T-helper 2 cell treated with Interferon-gamma antibody and Interleukin-4, amounts not matched to agents 100 ng/mL and 5 ng/mL, for 36 hours (primary cell): ENCODE results near the gene RPP40. TPM values are rescaled to one million over a fixed set of nuclear protein-coding genes. Genes with fewer than 3 reads are reported as not detected.
"Not testable (repeated sequence)": the region's sequence is repeated elsewhere in the genome, so short reads cannot be mapped to it uniquely, and the experiment has no call there.

Source experiments
- intact Hi-C: fragments of 100-400 bp; cut with micrococcal nuclease; formaldehyde crosslinking; loops from one replicate; pipeline ENCODE4 v1.15.1; 2023
- total RNA-seq: library from RNA; stranded (reverse); gene quantifications from 2 replicates; pipeline ENCODE4 v1.2.3, GENCODE V29; 2022

The RPP40 gene, protein sequence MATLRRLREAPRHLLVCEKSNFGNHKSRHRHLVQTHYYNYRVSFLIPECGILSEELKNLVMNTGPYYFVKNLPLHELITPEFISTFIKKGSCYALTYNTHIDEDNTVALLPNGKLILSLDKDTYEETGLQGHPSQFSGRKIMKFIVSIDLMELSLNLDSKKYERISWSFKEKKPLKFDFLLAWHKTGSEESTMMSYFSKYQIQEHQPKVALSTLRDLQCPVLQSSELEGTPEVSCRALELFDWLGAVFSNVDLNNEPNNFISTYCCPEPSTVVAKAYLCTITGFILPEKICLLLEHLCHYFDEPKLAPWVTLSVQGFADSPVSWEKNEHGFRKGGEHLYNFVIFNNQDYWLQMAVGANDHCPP
- total RNA-seq = 6.9 and 9.2 TPM in 2 replicates

DNA sequence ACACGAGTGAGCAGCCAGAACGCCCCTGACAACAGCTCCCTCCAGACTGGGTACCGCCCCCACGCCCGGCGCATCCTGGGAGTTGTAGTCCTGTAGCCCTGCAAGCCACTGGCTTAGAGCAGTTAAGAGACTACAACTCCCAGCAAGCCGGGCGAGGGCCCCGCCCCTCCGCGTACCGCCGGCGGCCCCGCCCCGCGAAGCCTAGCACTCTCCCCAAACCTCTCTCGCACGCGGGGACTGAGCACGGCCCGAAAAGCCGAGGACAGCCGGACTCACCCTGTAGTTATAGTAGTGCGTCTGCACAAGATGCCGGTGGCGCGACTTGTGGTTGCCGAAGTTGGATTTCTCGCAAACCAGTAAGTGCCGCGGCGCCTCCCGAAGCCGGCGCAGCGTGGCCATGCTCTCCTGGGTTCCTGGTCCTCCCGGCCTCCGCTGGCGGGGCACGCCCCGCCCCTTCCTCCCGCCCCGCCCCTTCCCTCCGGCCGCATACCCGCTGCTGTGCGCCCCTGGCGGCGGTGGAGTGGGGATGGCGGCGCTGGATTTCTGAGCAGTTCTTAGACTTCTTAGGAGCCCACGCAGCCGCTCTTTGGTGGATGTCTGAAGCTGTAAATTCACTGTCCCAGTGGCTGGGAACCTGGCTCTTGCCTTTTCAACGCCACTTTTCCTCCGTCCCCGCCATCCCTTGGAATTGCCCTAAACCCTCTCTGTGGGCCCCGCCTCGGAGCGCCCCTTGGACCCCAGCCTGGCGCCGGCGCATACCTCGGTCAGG lies at the start of gene RPP40:
Gene RPP40 (minus strand): TSS at position 434 of the 769 bp plus-strand sequence. CDS start 35 bp downstream, at position 399.
- intact Hi-C loops = loop anchor here (1.0 to 10.0 kb wide), 7 partner anchors 27 to 1089 kb away; partner anchors contain the start of genes CDYL, ECI2 and LYRM4

DNA sequence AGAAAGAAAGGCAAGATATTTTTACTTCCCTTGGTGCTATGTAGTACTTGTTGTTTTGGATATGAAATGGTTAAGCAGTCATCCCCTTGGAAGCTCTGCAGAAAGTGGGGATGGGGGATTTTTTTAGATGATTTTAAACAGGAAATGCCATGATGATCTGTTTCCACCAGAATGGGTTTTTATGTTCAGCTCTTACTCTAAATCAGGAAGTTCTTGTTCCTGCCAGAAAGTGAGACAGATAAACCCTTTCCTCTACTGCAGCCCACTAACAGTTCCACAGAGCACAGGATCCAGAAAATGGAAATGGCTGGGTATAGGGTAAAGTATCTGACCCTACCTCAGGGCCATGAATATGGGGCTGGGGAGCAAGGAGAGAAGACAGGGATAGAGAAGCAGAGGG lies 49.2 kb upstream of the RPP40 start:
- intact Hi-C loops = no loop called here

DNA sequence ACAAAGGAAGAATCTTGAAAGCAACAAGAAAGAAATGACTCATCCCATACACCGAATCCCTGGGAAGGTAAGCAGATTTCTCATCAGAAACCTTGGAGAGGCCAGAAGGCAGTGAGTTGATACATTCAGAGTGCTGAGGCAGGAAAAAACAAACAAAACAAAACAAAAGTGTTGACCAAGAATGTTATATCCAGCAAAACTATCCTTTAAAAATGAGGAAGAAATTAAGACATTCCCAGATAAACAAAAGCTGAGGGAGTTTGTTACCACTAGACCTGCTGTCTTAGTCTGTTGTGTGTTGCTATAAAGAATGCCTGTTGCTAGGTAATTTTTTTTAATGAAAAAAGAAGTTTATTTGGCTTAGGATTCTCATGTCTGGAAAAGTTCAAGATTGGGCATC lies 47.6 kb upstream of the RPP40 start:
- intact Hi-C loops = no loop called here

DNA sequence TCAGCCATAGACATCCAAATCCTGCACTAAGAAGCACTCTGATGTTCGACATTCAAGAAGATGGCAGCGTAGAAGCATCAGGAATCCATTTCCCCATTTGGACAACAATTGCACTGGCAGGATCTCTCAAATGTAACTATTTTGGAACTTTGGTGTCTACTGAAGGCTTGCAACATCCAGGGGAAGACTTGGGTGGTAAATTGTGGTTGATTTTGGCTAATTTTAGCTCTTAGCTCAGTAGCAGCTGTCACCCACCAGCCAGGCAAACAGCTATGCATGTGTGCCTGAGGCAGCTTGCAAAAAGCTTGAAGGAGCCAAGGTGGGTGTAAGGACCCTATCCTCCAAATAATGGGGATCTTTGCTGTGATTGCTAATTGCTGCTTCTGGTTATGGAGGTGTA lies 46.2 kb upstream of the RPP40 start:
- intact Hi-C loops = no loop called here

DNA sequence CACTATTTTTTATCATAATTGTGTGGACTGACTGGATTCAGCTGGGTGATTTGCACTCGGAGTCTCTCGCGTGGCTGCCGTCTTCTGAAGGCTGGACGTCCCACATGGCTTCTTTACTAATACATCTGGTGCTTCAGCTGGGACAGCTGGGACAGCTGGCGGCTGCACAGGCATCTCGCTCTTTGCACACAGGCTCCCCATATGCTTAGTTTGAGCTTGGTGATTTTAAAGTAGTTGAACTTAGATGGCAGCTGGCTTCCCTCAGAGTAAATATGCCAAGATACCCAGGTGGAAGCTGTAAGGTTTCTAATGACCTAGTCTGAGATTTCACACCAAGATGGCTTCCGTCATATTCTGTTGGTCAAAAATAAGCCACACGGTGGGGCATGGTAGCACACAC lies 42.6 kb upstream of the RPP40 start:
- intact Hi-C loops = no loop called here

DNA sequence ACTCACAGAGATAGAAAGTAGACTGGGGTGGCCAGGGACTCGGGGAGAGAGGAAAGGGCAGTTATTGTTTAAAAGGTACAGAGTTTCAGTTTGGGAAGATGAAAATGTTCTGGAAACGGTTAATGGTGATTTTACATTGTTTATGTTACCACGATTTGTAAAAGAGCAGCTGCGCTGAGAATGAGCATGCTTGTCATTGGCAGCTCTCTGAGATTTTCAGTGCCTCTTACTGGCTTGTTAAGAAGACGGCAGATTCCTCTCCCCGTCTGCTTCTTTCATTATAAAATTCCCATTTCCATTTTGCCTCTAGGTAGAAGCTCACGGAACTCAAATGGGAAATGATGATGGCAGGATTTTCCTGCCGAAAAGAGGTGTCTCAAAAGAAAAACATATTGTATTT lies 41.6 kb upstream of the RPP40 start:
- intact Hi-C loops = no loop called here

DNA sequence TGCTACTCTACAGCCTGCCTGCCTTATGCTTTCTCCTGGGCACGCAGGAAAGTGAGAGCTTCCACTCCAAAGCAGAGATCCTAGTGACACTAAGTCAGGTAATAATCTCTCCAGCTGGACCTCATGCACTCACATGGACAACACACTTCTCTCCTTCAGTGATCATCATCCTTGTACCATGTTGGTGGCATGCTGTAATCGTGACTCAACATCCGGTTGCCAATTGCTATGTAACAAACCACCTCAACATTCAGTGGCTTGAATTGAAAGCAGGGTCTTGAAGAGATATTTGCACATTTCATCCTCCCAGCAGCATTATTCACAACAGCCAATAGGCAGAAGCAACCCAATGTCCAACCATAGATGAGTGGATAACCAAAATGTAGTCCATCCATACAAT lies 41.0 kb upstream of the RPP40 start:
- intact Hi-C loops = no loop called here

DNA sequence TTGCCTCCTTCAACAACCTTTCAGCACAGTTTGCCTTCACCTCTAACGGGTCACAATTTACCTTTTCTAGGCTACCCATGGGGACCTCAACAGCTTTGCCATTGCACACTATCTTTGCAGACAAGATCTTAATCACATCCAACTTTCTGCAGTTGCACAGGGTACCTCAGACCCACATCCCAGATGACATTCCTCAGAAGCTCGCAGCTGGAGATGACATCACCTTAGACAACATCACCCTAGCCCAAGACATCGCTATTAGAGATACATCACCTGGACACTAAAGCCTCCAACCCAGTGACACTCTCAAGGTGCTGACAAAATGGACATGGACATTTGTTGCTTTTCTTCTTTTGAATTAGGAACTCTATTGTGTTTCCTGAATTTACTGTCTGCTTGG lies 38.6 kb upstream of the RPP40 start:
- intact Hi-C loops = no loop called here

DNA sequence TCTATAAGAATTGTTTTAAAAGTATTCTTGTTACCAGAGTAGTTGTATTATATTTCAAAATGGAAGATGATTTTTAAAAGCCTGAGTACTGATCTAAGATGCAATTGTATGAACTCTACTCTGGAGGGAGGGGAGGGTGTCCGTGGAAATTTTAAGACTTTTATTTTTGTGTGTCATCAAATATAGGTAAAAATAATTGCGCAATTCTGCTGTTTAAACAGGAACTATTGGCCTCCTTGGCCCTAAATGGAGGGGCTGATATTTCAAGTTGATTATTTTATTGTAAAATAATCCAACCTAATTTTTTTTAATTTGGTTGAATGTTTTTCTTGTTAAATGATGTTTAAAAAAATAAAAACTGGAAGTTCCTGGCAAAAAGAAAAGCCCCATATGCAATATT lies 38.1 kb upstream of the RPP40 start:
- intact Hi-C loops = no loop called here

DNA sequence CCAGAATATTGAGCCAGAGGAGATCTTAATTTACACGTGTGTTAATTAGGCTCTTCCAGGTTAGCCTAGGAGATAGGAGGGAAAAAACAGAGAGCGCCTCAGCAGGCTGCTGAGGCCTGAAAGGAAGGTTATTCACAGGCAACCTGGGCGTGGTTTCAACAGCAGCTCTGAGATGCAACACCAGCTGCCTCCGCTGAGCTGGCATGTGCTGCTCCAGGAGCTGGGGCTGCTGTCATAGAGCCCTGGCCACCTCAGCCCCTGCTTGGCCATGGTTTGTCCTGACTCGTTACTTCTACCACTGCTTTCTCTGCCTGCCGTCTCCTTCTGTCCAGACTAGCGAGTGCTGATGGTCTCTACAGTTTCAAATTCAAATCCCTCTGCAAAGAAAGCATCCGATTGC lies 32.4 kb upstream of the RPP40 start:
- intact Hi-C loops = no loop called here

DNA sequence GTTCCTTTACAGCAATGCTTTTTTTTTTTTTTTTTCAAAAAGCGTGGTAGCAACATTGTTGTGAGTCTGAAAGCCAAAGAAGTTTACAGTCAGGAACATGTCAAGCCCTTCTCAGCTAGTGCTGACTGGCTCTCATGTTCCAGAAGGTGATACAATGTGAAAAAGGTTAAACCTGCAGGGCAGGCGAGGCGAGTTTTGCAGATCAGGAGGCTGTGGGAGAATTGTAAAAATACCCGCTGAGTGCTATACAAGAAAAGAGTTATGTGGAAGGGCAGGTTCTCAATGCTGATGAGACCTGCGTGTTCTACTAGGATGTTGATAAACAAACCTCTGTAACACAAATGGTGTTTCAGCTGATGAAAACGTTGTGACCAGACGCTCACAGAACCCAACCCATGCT lies 30.9 kb upstream of the RPP40 start:
- intact Hi-C loops = no loop called here

DNA sequence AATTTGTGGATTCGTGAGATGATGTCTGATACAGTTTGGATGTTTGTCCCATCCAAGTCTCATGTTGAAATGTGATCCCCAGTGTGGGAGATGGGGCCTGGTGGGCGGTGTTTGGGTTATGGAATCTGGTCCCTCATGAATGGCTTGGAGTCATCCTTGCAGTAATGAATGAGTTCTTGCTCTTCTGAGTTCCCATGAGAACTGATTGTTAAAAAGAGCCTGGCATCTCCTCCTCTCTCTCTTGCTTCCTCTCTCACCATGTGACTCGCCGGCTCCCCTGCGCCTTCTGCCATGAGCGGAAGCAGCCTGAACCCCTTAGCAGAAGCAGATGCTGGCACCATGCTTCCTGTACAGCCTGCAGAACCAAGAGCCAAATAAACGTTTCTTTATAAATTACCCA lies 30.5 kb upstream of the RPP40 start:
- intact Hi-C loops = no loop called here

DNA sequence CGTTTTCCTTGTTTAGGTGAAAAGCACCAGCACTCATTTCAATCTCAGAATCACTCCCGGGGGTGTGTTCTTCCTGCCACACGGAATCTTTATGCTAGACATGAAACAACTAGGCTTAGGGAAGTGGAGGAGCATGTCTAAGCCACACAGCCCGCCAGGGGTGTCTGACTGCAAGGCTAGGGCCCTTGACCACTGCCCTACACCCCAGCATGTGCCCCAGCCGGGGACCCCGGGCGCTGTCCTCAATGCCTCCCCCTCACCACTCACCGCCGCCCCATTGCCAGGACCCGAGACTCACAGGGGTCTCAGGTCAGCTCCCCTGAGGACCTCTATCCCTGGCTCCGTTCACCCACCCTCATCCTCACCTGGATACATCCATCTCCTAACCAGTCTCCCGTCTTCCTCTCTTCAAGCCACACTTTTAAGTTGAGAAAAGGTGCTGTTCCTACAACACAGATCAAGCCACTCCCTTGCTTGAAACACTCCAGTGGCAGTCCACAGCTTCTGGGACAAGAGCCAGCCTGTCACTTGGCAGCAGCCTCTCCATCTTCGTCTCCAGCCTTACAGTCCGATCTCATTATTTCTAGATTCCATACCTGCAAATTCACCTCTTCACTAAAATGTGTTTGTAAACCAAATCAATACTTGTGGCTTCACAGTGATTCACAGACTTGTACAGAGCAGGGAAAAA lies 29.5 kb upstream of the RPP40 start:
- intact Hi-C loops = not testable (repeated sequence)

DNA sequence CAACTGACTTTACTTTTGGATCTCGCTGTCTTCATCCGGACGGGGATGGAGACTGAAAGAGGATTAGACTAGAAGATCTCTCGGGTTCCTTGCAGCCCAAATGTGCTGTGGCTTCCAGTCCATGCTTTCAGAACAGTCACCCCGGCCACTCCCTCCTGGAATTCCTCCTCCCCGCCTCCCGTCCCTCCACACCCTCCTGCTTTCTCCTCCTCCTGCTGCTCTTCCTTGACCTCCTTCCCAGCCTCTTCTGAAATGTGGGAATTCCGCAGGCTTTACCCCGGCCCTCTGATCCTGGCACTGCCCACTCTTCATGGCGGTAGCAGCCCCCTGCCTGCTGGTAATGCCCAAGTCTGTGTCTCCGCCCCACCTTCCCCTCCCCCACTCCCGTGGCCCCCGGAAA lies 28.9 kb upstream of the RPP40 start:
- intact Hi-C loops = not testable (repeated sequence)

DNA sequence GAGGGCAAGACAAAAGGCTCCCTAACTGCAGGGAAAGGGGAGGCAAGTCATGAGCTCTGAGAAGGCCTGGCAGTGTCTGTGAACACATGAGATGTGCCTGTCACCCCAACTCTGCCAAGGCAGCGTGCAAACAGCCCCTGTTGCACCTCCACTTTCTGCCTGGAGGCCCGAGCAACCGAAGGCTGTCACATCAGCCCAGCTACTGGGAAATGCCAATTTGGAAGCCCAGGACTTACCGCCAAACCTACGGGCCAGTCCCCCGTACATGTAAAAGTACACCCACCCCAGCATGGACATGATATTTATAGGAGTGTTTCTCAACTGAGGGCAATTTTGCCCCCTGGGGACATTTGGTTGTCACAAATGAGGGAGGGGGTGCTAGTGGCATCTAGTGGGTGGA lies 27.3 kb upstream of the RPP40 start:
- intact Hi-C loops = no loop called here

DNA sequence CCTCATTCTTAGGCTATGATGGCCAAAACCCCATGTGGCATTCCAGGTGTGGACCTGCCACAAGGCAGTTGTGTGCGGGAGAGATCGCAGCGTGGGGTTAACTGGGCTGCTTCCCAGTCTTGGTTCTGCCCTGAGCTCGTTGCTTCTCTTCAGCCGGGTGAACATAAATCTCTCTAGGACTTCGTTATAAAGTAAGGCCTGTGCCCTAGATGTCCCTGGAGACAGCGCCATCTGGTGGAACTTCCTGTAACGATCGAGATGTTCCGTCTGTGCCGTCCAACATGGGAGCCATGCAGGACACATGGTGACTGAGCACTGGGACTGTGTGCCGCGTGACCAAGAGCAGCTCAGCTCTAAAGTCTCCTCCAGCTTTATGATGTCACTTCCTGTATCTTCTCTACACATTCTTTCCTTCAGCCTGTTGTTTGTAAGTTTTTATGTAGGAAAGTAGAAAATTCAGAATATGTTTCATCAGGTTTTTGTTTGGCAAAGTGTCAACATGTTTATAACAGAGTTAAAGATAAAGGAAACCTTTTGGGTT lies 26.8 kb upstream of the RPP40 start:
- intact Hi-C loops = loop anchor here (1.0 kb wide), 1 partner anchor 27 kb away; no protein-coding TSS in a partner anchor

DNA sequence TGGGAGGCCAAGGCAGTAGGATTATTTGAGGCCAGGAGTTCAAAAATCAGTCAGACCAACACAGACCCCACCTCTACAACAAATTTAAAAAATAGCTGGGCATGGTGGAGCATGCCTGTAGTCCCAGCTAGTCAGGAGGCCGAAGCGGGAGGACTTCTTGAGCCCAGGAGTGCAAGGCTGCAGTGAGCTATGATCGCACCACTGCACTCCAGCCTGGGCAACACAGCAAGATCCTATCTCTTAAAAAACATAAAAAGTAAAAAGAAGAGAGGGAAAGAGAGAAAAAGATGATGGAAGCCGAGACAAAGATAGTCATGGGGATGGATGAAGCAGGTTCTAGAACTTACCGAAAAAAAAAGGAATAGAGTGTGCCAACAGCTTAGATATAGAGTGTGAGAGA lies 25.8 kb upstream of the RPP40 start:
- intact Hi-C loops = loop anchor here (1.0 kb wide), 1 partner anchor 26 kb away; no protein-coding TSS in a partner anchor

DNA sequence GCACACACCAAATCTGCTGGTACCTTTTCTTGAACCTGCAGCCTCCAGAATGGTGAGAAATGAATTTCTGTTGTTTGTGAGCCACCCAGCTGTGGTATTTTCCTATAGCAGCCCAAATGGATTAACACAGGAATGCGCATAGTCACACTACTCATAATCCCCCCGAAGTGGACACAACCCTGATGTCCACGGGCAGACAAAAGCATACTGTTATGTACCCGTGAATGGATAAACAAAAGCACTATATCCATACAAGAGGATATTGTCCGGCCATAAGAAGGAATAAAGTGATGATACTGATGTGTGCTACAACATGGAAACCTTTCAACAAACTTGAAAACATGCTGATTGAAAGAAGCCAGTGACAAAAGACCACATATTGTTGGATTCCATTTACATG lies 25.1 kb upstream of the RPP40 start:
- intact Hi-C loops = no loop called here

DNA sequence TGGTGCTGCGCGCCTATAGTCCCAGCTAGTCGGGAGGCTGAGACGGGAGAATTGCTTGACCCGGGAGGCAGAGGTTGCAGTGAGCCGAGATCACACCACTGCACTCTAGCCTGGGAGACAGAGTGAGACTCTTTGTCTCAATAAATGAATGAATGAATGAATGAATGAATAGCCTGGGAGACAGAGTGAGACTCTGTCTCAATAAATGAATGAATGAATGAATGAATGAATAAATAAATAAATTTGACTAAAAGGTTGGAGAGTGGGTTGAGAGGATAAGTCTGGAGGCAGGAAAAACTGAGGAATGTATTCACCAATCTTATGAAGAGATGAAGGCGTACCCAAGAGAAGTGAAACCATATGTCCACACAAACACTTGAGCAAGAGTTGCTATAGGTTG lies 24.5 kb upstream of the RPP40 start:
- intact Hi-C loops = no loop called here

DNA sequence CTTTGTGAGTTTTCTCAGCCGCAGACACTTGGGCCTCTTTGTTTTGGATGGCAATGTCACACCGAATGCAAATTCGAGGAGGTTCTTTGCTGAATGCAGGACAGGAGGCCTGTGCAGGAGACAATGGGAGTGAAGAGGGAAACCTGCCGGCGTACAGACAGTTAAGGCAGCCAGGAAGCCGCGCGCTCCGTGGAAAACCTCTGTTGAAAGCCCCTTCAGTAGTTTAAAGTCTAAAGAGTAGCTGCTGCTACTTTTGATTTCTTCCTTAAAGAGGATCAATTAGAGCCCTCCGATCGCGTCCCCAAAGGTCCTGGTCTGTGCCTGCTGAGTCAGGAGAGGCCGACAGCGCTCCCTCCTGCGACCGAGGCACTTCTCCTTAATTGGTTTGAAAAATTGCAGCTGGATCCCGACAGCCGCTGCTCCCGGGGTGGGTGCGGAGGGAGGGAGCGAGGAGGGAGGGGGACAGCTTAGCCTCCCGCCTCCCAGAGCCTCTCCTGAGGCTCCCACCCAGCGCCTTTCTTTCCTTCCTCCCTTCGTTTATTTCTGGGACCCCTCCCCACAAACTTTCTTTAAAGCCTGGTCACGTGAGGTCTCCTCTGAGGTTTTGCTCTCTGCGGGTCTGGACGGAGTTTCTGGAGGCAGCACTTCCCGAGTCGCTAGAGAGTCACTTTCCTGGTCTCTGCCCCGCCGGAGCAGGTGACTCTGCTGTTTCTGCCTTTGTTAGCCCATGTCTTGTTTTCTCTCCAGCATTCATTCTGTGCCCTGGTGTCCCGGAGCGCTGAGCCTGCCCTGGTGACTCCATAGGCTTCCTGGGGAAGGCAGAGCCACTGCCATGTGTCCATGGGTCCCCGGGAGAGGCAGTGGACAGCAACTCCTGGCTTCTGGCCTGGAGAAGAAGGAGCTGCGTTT lies 22.3 kb upstream of the RPP40 start:
- intact Hi-C loops = no loop called here

DNA sequence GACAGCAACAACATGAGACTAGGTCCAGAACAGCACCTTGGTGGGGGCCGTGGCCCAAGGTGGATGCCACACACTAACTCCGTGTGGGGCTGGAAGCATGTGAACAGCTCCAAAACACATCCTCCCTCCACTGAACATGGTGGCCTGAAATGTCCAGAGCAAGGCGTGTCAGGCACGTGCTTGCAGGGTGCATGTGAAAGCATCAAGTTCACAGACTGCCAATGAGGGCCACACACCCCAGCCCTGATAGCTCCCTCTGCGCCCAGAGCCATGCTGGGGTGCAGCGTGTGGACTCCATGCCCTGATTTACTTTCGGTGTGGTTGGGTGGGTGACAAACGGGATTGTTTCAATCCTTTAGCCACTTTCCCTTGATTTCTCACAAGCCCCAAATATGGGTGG lies 20.1 kb upstream of the RPP40 start:
- intact Hi-C loops = no loop called here
